T-cell (primary cell): ENCODE results near the gene HNRNPA2B1. TPM values are rescaled to one million over a fixed set of nuclear protein-coding genes. Genes with fewer than 3 reads are reported as not detected.

Source experiments
- ATAC-seq, 4 experiments: fragments of 200-7000 bp in 3 of 4; fragments of 150-1000 bp in 1 of 4; cut with Tn5 transposase; replicated peaks in 1 of 4; 1 replicate in 3 of 4; 2 replicates in 1 of 4; pipeline ENCODE4 v1.10.0; 2021; ENCODE audit warnings: moderate library complexity in 3 of 4, mild to moderate bottlenecking in 2 of 4, moderate number of reproducible peaks in 1 of 4
- CTCF ChIA-PET, 2 donors: fragments of 300-600 bp; sonication (Branson Sonifier 250); formaldehyde crosslinking; loops; one replicate each; lab custom pipeline; 2022; ENCODE audit warnings: antibody characterized with exemption in 2 of 2; lab: Charles Lee
- POLR2A ChIA-PET, 2 donors: fragments of 300-600 bp; sonication (Branson Sonifier 250); formaldehyde crosslinking; loops; one replicate each; lab custom pipeline; 2022; ENCODE audit warnings: antibody characterized with exemption in 2 of 2; lab: Charles Lee
- DNase-seq, 35 experiments: peaks; one replicate each; pipeline versions ENCODE4 v3.0.0 to v3.0.0-alpha.2; 2013 to 2023
- H3K27ac ChIP-seq: one replicate; pipeline ENCODE4 v1.5.1; 2013; ENCODE audit warnings: low read length
- H3K27me3 ChIP-seq, 2 experiments: replicated peaks in 1 of 2; 1 replicate in 1 of 2; 2 replicates in 1 of 2; pipeline versions ENCODE4 v1.6.1 to v1.7.0; 2013; ENCODE audit warnings: low read length in 1 of 2, mixed read lengths in 1 of 2; ENCODE audit not compliant: control insufficient read depth in 2 of 2, insufficient read depth in 2 of 2; ENCODE audit errors: extremely low read depth in 1 of 2
- H3K36me3 ChIP-seq, 2 donors: 1 replicate in 1 of 2; 2 replicates in 1 of 2; pipeline versions ENCODE4 v1.6.1 to v1.7.0; 2013; ENCODE audit warnings: low read length in 1 of 2; ENCODE audit not compliant: control insufficient read depth in 2 of 2, insufficient read depth in 1 of 2; ENCODE audit errors: extremely low read depth in 1 of 2
- H3K4me1 ChIP-seq, 2 experiments: 1 replicate in 1 of 2; 2 replicates in 1 of 2; pipeline versions ENCODE4 v1.6.1 to v1.7.0; 2013; ENCODE audit warnings: low read length in 2 of 2, mixed read lengths in 1 of 2; ENCODE audit not compliant: insufficient read depth in 2 of 2, control insufficient read depth in 1 of 2; ENCODE audit errors: extremely low read depth in 1 of 2
- H3K4me3 ChIP-seq, 2 donors: 1 replicate in 1 of 2; 2 replicates in 1 of 2; pipeline versions ENCODE4 v1.5.1 to v1.7.0; 2013; ENCODE audit warnings: mild to moderate bottlenecking in 2 of 2, low read length in 1 of 2, moderate library complexity in 1 of 2; ENCODE audit not compliant: control insufficient read depth in 1 of 2; ENCODE audit errors: extremely low read depth in 1 of 2
- H3K9me3 ChIP-seq: 2 replicates; pipeline ENCODE4 v1.7.0; 2013
- H3K27ac Mint-ChIP-seq, 2 donors: one replicate each; pipeline ENCODE4 v1.8.0; 2020 to 2021; ENCODE audit warnings: mild to moderate bottlenecking in 2 of 2, mixed read lengths in 2 of 2
- H3K27me3 Mint-ChIP-seq, 2 donors: one replicate each; pipeline ENCODE4 v1.8.0; 2021 to 2022; ENCODE audit warnings: mixed read lengths in 2 of 2
- H3K36me3 Mint-ChIP-seq: one replicate; pipeline ENCODE4 v1.8.0; 2021; ENCODE audit warnings: mixed read lengths
- H3K4me1 Mint-ChIP-seq, 3 donors: one replicate each; pipeline ENCODE4 v1.8.0; 2020 to 2022; ENCODE audit warnings: mixed read lengths in 3 of 3, mild to moderate bottlenecking in 1 of 3
- H3K4me3 Mint-ChIP-seq, 3 donors: one replicate each; pipeline ENCODE4 v1.8.0; 2020 to 2022; ENCODE audit warnings: mild to moderate bottlenecking in 3 of 3, mixed read lengths in 3 of 3, moderate library complexity in 3 of 3
- H3K9me3 Mint-ChIP-seq, 3 donors: one replicate each; pipeline ENCODE4 v1.8.0; 2020 to 2022; ENCODE audit warnings: mixed read lengths in 3 of 3
- WGBS: methylation state at CpG from one replicate; pipeline ENCODE4 v1.1.5; 2013; ENCODE audit warnings: missing lambda C conversion rate; ENCODE audit not compliant: insufficient coverage; 5-methylcytosine and 5-hydroxymethylcytosine counted together
- total RNA-seq, 35 experiments: library from RNA in 6 of 35; stranded (reverse) in 6 of 35; fragments of 120-200 nt in 1 of 35; gene quantifications; one replicate each; pipeline versions ENCODE4 v1.2.1 to v1.2.4 and lab custom pipeline; 2013 to 2026

The HNRNPA2B1 gene
- total RNA-seq, 5 donors from 2014 or later (not counting 1 experiment from before 2014, with no cell fraction given): 388 to 478 (median 411) TPM

DNA sequence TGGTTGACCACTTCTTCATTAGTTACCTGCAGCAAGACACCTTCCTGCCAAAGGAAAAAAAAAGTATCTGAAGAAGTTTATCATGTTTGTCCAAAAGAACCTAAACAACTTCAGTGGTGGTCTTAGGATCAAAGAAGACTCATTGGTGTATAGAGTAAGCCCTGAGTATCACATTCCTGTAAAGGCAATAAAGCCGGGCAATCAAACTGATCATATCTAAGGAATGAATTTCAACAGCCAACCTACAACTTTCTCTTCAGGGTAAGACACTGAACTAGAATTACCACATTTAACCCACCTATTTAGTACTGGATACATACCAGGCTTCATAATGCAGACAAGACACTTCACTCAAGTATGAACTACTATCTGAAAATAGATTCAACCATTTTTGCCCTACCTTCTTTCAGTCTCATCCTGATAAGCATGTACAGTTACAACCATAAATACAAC lies 10.1 kb downstream of the HNRNPA2B1 start:
- Mint-ChIP-seq H3K27me3 (no peaks in the 10 kb centered on the region), H3K4me3 (peak overlapping the region in 1 of 3 donors; percentile 20), H3K9me3 (peaks cover 0 to 3% (median 0%) of the 10 kb centered on the region in 3 donors), H3K36me3 (peaks cover 71% of the 10 kb centered on the region), H3K27ac (peak overlapping the region; percentile 59 to 76), H3K4me1 (peaks cover 90 to 92% (median 91%) of the 10 kb centered on the region in 3 donors)
- H3K36me3 ChIP-seq: peaks cover 0 to 73% of the 10 kb centered on the region in 2 donors
- ATAC-seq (no peak), DNase-seq (peak in 1 of 35 experiments; percentile 25)
- peak overlapping the region; percentile 21 for H3K27ac ChIP-seq
- 100% methylated on average over 1 of the region's 1 CpG for WGBS
- ChIA-PET CTCF (interaction anchor here in 1 of 2 donors (1.2 to 1.8 kb wide), 3 partner anchors 10 to 112 kb away, joined by 7 to 8 read pairs (median 8); partner anchors contain the start of gene HNRNPA2B1), POLR2A (interaction anchor here (0.7 to 3.9 kb wide), 10 partner anchors 7 to 112 kb away, joined by 3 to 58 read pairs (median 6); partner anchors contain the start of genes HNRNPA2B1 (in 2 of the 2) and CBX3 (in 1 of the 2))
- H3K9me3 ChIP-seq: no peaks in the 10 kb centered on the region
- no peaks in the 10 kb centered on the region for H3K27me3 ChIP-seq
- peaks cover 39 to 42% of the 10 kb centered on the region in 2 experiments for H3K4me1 ChIP-seq
- H3K4me3 ChIP-seq: no peak overlapping the region

DNA sequence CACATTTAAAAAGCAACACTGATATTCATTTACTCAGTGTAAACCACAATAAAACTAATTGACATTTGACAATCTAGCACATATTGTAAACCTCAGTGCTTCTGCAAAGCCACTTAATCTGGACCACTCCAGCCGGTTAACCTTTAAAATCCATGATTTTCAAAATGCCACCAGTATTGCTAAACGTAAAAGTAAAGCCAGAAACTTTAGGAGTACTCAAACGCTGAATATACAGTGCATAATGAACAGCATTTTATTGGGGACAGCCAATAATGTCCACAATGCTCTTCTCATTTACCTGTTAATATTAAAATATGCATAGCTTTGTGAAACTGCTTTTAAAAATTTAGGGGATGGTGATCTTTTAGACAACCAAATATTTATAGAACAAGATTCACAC lies 10.8 kb downstream of the HNRNPA2B1 start:
- peaks cover 0 to 72% of the 10 kb centered on the region in 2 donors for H3K36me3 ChIP-seq
- CTCF ChIA-PET: interaction anchor here (0.6 to 3.2 kb wide), 5 partner anchors 8 to 197 kb away, joined by 3 to 38 read pairs (median 3); no protein-coding TSS in a partner anchor
- DNase-seq: peak in 1 of 35 experiments; percentile 7
- no peaks in the 10 kb centered on the region for H3K9me3 ChIP-seq
- no CpG with 5 or more reads among the region's 3 CpGs for WGBS
- POLR2A ChIA-PET: interaction anchor here (0.8 to 3.9 kb wide), 5 partner anchors 8 to 35 kb away, joined by 3 to 58 read pairs (median 4); partner anchors contain the start of gene HNRNPA2B1 (in 1 of the 2)
- H3K36me3 Mint-ChIP-seq: peaks cover 74% of the 10 kb centered on the region
- no peak overlapping the region for H3K4me3 Mint-ChIP-seq
- H3K9me3 Mint-ChIP-seq: peaks cover 0 to 6% (median 0%) of the 10 kb centered on the region in 3 donors
- no peaks in the 10 kb centered on the region for H3K27me3 Mint-ChIP-seq
- peak overlapping the region; percentile 1 to 25 for H3K27ac Mint-ChIP-seq
- H3K4me1 ChIP-seq: peaks cover 36 to 38% of the 10 kb centered on the region in 2 experiments
- no peak overlapping the region for H3K4me3 ChIP-seq
- H3K4me1 Mint-ChIP-seq: peaks cover 91 to 95% (median 94%) of the 10 kb centered on the region in 3 donors
- no peaks in the 10 kb centered on the region for H3K27me3 ChIP-seq
- ATAC-seq: no peak
- no peak overlapping the region for H3K27ac ChIP-seq

DNA sequence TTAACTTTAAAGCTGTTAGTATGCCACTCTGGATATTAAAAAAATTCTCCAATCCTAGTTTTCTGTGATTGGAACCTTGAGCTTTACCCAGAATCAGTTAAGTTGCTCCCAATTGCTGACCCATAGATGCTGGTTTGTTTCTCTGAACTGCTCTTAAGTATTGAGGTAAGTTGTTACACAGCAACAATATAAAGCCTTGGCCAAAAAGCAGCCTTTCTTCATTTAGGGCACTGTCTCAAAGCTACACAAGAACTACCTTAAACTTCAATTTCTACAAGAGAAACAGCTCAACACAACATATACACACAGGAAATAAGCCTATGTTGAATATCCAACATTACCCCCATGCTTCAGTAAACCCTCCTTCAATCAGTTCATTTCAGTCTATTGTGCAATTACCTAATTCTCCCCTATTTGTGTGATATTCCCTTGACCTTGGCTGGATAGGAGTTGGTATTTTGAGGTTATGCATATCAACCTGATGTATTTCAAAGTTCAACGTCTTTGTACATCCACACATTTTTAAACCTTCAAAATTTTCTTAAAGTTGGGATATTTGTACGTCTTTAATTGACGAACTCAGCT lies 11.5 kb downstream of the HNRNPA2B1 start:
- Mint-ChIP-seq H3K9me3 (peaks cover 0 to 6% (median 0%) of the 10 kb centered on the region in 3 donors), H3K4me1 (peaks cover 91 to 95% (median 94%) of the 10 kb centered on the region in 3 donors), H3K36me3 (peaks cover 74% of the 10 kb centered on the region), H3K27ac (peak overlapping the region; percentile 1 to 25), H3K4me3 (no peak overlapping the region), H3K27me3 (no peaks in the 10 kb centered on the region)
- DNase-seq (peak in 1 of 35 experiments; percentile 21), ATAC-seq (no peak)
- no peak overlapping the region for H3K4me3 ChIP-seq
- H3K9me3 ChIP-seq: no peaks in the 10 kb centered on the region
- H3K27me3 ChIP-seq: no peaks in the 10 kb centered on the region
- WGBS: no CpG with 5 or more reads among the region's 3 CpGs
- H3K4me1 ChIP-seq: peaks cover 29 to 36% of the 10 kb centered on the region in 2 experiments
- CTCF ChIA-PET: interaction anchor here (0.6 to 3.2 kb wide), 7 partner anchors 9 to 1009 kb away, joined by 3 to 38 read pairs (median 3); partner anchors contain the start of gene NFE2L3 (in 1 of the 2)
- peak overlapping the region; percentile 28 for H3K27ac ChIP-seq
- peaks cover 0 to 69% of the 10 kb centered on the region in 2 donors for H3K36me3 ChIP-seq
- POLR2A ChIA-PET: interaction anchor here (0.7 to 3.9 kb wide), 14 partner anchors 9 to 1550 kb away, joined by 3 to 58 read pairs (median 4); partner anchors contain the start of gene HNRNPA2B1 (in 1 of the 2)

DNA sequence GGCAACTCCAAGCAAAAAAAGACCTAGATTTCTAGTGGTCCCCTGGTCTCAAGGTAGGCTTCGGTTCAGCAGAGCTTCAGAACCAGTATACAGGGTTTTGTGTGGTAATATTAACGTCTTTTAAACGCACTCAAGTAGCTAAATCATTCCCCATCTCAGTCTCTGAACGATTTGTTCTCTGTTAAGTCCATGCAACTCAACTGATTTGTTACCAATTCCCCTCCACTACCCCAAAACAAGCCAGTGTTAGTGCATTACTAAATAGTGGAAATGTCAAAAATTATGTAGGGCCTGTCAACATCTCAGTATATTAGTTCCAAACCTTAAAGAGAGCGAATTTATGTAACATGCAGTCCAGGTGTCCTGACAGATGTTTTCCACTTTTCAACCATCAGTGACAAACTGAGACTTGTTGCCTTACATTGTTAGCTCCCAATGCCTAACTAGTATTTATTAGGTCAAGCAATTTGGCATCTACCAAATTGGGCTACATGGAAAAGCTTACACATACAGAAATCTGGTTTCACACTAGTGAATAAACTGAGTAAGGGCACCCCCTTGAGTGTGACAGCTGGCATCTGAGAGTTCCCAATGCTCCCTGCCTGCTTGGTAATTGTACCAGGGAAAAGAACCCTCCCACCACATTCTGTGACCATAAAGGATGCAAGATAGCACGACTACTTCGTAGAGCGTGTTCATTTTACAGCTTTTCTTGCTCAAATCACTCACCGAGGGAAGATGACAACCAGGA lies 12.2 kb downstream of the HNRNPA2B1 start:
- POLR2A ChIA-PET: interaction anchor here (0.6 to 3.9 kb wide), 20 partner anchors 8 to 1551 kb away, joined by 3 to 58 read pairs (median 4); partner anchors contain the start of genes CBX3 (in 1 of the 2), HNRNPA2B1 (in 1 of the 2) and NFE2L3 (in 1 of the 2)
- no CpG with 5 or more reads among the region's 9 CpGs for WGBS
- ATAC-seq: no peak
- CTCF ChIA-PET: interaction anchor here (0.6 to 3.2 kb wide), 6 partner anchors 9 to 1009 kb away, joined by 3 to 38 read pairs (median 4); partner anchors contain the start of gene NFE2L3 (in 1 of the 2)
- Histone ChIP-seq H3K4me1 (peaks cover 23 to 30% of the 10 kb centered on the region in 2 experiments), H3K9me3 (no peaks in the 10 kb centered on the region), H3K36me3 (peaks cover 0 to 62% of the 10 kb centered on the region in 2 donors), H3K4me3 (no peak overlapping the region), H3K27ac (peak overlapping the region; percentile 28), H3K27me3 (no peaks in the 10 kb centered on the region)
- Mint-ChIP-seq H3K4me3 (peak overlapping the region in 1 of 3 donors; percentile 3), H3K4me1 (peaks cover 91 to 93% (median 92%) of the 10 kb centered on the region in 3 donors), H3K27ac (peak overlapping the region; percentile 56 to 71), H3K27me3 (no peaks in the 10 kb centered on the region), H3K36me3 (peaks cover 74% of the 10 kb centered on the region), H3K9me3 (peaks cover 0 to 6% (median 0%) of the 10 kb centered on the region in 3 donors)
- DNase-seq: peak in 1 of 35 experiments; percentile 33

DNA sequence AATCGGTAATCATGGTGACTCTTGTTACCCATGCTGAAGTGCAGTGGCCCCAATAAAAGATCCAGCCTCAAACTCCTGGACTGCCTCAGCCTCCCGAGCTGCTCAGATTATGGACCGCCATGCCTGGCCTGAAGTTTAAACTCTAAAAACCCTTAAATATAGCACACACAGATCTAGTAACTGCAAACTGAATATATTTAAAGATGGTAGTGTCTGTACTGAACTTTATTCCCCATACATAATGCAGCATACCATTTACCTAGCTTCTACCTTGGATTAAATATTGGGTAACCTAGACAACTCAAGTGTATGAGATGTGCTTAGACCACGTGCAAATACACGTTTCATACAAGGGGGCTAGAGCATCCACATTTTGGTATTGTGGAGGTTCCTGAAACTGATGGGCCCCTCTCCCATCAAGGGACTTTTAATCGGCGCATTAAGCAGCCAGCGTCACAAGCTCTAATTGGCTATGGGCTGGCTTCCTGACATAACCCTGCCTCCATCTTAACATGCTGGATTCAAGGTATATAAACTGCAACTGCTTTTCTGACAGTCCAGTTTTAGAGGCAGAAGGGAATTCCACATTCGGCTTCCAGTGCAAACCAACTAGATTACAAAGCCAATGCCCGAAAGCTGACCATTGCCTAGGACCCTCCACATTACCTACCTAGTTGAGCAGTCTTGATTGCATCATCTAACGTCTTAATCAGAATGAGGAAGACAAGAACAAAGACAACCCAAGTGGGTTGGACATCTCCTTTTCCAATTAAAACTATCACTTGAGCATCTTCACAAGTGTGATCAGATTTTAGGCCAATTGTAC lies 13.0 kb downstream of the HNRNPA2B1 start:
- Histone ChIP-seq H3K36me3 (peaks cover 0 to 54% of the 10 kb centered on the region in 2 donors), H3K4me1 (peaks cover 17 to 22% of the 10 kb centered on the region in 2 experiments), H3K27me3 (no peaks in the 10 kb centered on the region), H3K9me3 (no peaks in the 10 kb centered on the region), H3K4me3 (no peak overlapping the region), H3K27ac (peak overlapping the region; percentile 28)
- no peaks in the 10 kb centered on the region for H3K27me3 Mint-ChIP-seq
- peak overlapping the region; percentile 56 to 69 for H3K27ac Mint-ChIP-seq
- H3K36me3 Mint-ChIP-seq: peaks cover 66% of the 10 kb centered on the region
- ChIA-PET CTCF (interaction anchor here (0.6 to 3.2 kb wide), 3 partner anchors 10 to 105 kb away, joined by 3 to 38 read pairs (median 5); no protein-coding TSS in a partner anchor), POLR2A (interaction anchor here (0.6 to 3.9 kb wide), 13 partner anchors 8 to 37 kb away, joined by 3 to 58 read pairs (median 4); partner anchors contain the start of genes CBX3 (in 1 of the 2), HNRNPA2B1 (in 1 of the 2) and NFE2L3 (in 1 of the 2))
- H3K4me3 Mint-ChIP-seq: peak overlapping the region in 1 of 3 donors; percentile 20
- peaks cover 0 to 6% (median 0%) of the 10 kb centered on the region in 3 donors for H3K9me3 Mint-ChIP-seq
- H3K4me1 Mint-ChIP-seq: peaks cover 84 to 89% (median 88%) of the 10 kb centered on the region in 3 donors
- peak in 2 of 4 experiments; percentile 9 to 25 for ATAC-seq
- 94% methylated on average over 6 of the region's 11 CpGs for WGBS
- peak in 1 of 35 experiments; percentile 29 for DNase-seq
